WERI-Rb-1 (cell line): Measurements from ENCODE around the gene CLEC11A.

Experiments used
- DNase-seq: peaks from one replicate; pipeline ENCODE4 v3.0.0-alpha.2; 2020
- H3K27ac ChIP-seq: fragments of 250-450 bp; sonication (Bioruptor Pico); 2 replicates; pipeline ENCODE4 v1.5.1; 2020; ENCODE audit warnings: mild to moderate bottlenecking, moderate library complexity
- H3K27me3 ChIP-seq: fragments of 250-450 bp; sonication (Bioruptor Pico); 2 replicates; pipeline ENCODE4 v1.5.1; 2021; ENCODE audit warnings: mild to moderate bottlenecking, low read depth, moderate library complexity; ENCODE audit not compliant: insufficient read depth, severe bottlenecking
- H3K36me3 ChIP-seq: fragments of 250-450 bp; sonication (Bioruptor Pico); 2 replicates; pipeline ENCODE4 v1.5.1; 2020; ENCODE audit warnings: mild to moderate bottlenecking, moderate library complexity
- H3K4me3 ChIP-seq: 2 replicates; pipeline ENCODE4 v1.5.1; 2011; ENCODE audit warnings: low read depth, mild to moderate bottlenecking, control low read depth, low read length
- H3K9me3 ChIP-seq: fragments of 250-450 bp; sonication (Bioruptor Pico); 2 replicates; pipeline ENCODE4 v1.5.1; 2021; ENCODE audit warnings: mild to moderate bottlenecking, moderate library complexity; ENCODE audit not compliant: severe bottlenecking
- TF ChIP-seq, protein P1 (sequence below): IDR thresholded peaks from 2 replicates; pipeline ENCODE4 v1.5.1; 2011; ENCODE audit warnings: low read depth, mild to moderate bottlenecking, control low read depth, inconsistent platforms, low read length

CLEC11A gene

DNA sequence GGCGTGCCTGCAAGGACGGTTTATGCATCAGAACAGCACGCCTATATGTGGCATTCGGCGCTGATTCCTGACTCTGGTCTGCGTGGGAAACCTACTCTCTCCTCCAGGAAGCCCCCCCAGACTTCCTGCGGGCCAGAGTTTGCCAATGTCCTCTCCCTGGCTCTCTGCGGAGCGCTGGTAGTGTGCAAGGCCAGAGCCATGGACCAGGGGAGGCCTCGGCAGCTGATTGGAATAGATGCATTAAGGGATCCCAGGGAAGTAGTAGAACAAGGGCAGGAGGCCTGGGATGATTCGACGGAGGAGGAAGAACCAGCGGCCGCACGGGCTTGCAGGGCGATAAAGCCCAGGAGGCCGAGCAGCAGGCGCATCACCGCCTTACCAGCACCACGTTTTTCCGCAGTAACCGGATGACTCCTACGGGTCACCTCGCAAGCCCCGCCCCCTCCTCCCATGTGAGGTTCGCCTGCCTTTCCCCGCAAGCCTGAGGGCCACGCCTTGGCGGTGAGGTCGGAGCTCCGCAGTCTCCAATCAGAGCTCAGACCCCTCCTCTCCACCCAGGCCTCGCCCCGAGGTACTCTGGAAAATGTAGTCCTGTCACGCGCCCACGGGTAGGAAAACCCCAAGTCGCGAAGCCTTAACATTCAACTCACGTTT lies 5.0 kb downstream of the CLEC11A start:
- Histone ChIP-seq H3K9me3 (no peaks in the 10 kb centered on the region), H3K27ac (no peak overlapping the region), H3K4me3 (no peak overlapping the region), H3K27me3 (no peaks in the 10 kb centered on the region), H3K36me3 (no peaks in the 10 kb centered on the region)
- peak; percentile 23 for DNase-seq
- TF ChIP-seq, protein P1, sequence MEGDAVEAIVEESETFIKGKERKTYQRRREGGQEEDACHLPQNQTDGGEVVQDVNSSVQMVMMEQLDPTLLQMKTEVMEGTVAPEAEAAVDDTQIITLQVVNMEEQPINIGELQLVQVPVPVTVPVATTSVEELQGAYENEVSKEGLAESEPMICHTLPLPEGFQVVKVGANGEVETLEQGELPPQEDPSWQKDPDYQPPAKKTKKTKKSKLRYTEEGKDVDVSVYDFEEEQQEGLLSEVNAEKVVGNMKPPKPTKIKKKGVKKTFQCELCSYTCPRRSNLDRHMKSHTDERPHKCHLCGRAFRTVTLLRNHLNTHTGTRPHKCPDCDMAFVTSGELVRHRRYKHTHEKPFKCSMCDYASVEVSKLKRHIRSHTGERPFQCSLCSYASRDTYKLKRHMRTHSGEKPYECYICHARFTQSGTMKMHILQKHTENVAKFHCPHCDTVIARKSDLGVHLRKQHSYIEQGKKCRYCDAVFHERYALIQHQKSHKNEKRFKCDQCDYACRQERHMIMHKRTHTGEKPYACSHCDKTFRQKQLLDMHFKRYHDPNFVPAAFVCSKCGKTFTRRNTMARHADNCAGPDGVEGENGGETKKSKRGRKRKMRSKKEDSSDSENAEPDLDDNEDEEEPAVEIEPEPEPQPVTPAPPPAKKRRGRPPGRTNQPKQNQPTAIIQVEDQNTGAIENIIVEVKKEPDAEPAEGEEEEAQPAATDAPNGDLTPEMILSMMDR: no peak

GRCh38 chr19:50729894-50730293 lies 6.7 kb downstream of the CLEC11A start:
- Histone ChIP-seq H3K27me3 (no peaks in the 10 kb centered on the region), H3K36me3 (no peaks in the 10 kb centered on the region), H3K9me3 (no peaks in the 10 kb centered on the region), H3K27ac (no peak overlapping the region), H3K4me3 (no peak overlapping the region)
- DNase-seq: no peak
- TF ChIP-seq, protein P1: no peak

- no peak for DNase-seq
- TF ChIP-seq, protein P1: no peak
- Histone ChIP-seq H3K4me3 (no peak overlapping the region), H3K27me3 (peaks cover 3% of the 10 kb centered on the region), H3K9me3 (no peaks in the 10 kb centered on the region), H3K27ac (no peak overlapping the region), H3K36me3 (no peaks in the 10 kb centered on the region)
Measured at GRCh38 chr19:50735869-50736268, 12.7 kb downstream of the CLEC11A start.

GRCh38 chr19:50736338-50736737 lies 13.2 kb downstream of the CLEC11A start:
- peaks cover 3% of the 10 kb centered on the region for H3K27me3 ChIP-seq
- TF ChIP-seq, protein P1: no peak
- H3K36me3 ChIP-seq: no peaks in the 10 kb centered on the region
- H3K9me3 ChIP-seq: no peaks in the 10 kb centered on the region
- H3K4me3 ChIP-seq: no peak overlapping the region
- DNase-seq: no peak
- H3K27ac ChIP-seq: no peak overlapping the region

- Histone ChIP-seq H3K27ac (no peak overlapping the region), H3K36me3 (no peaks in the 10 kb centered on the region), H3K9me3 (no peaks in the 10 kb centered on the region), H3K27me3 (peaks cover 3% of the 10 kb centered on the region), H3K4me3 (no peak overlapping the region)
- DNase-seq: no peak
- TF ChIP-seq, protein P1: no peak
Measured at GRCh38 chr19:50739132-50739913, 16.2 kb downstream of the CLEC11A start.
